ENCODE data around the gene NTRK2.

DNA sequence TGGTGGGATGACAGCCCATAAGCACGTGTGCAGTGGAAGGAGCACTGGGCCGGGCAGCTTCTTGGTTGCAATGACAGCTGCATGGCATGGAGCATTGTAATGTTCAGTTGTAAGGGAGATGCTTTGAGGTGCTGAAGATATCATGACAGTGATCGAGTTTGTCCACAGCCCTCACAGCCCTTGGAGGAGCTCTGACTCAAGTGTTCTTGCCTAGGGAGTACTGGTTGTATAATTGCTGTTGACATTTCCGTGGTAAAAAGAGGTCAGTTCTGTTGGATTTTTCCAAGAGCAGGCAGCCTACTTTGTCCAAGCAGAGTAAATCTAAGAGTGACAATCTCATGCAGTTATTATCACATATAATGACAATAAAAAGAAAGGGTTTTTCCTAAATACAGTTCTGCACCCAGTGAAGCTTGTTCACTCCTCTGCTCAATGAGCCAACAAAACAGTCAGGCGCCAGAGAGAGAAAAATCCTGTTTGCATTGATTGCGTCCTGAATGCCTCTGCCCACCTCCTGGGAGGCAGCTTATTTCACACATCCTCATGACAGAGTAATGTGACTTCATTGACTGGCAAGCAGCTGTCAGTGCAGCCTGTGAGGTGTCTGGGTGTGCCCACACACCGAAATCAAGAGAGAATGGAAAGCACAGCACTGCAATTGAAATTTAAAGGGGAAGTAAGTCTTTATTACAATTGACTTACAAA is 248.0 kb downstream of the NTRK2 start:
- TF ChIP-seq CTCF (IDR thresholded peaks at IDR 0.05; ENCODE audit: borderline replicate concordance, extremely low read depth, low read length, poor library complexity, severe bottlenecking) (no peak), EZH2 (IDR thresholded peaks at IDR 0.05; ENCODE audit: borderline replicate concordance, low read depth, low read length, severe bottlenecking) (no peak)
